GM10847 (cell line): ENCODE results near the gene MED12.

ENCODE experiments used
- POLR2A ChIP-seq: IDR thresholded peaks from 2 replicates; pipeline ENCODE4 v1.6.1; 2011; ENCODE audit not compliant: insufficient read length; ENCODE audit errors: extremely low read depth

MED12 gene

DNA sequence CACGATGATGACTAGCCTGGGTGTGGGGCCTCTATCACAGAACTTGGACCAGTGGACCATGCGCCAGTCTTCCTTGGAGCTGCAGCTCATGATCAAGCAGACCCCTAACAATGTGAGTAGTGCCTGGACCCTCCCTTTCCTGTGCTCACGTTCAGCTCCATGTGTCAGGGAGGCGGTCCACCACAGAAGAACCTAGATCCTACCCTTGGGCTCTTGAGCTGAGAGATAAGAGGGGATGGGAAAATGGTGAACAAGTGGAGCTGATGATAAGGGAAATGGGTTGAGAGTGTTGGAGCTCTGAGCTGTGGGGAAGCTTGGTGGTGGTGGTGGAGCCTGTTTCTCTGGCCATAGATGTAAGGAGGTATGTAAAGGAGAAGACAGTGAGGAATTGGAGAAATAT, 13.1 kb downstream of the MED12 start:
- no peak for TF ChIP-seq POLR2A

DNA sequence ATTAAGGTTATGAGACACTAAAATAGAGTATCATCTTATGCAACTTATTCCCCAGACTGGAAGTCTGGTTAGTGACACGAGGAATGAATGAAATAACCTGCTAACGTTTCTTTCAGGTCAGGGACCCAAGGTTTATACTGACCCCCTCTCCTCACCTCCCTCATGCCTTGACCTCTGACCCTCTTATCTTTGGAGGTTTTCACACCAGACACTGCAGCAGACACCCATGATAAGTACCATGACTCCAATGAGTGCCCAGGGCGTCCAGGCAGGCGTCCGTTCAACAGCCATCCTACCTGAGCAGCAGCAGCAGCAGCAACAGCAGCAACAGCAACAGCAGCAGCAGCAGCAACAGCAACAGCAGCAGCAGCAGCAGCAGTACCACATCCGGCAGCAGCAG, 22.0 kb downstream of the MED12 start:
- no peak for TF ChIP-seq POLR2A

DNA sequence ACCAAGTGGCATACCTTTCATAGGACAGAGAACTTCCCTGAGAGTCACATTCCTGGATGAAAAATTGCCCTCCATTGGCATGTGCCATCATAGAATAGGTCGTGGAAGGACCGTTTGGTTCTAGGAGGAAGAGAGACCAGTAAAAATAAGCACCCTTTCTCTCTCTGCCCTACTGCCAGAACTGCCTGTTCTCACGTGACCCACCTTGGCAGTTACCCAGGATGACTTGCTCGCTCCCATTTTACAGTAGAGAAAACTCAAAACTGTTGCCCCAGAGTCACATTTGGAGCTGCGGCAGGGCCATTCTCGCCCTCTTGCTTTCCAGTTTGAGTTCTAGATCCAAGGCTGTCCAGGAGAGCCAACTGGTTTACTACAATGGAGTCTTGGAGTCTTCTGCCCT, 25.1 kb downstream of the MED12 start:
- no peak for TF ChIP-seq POLR2A

DNA sequence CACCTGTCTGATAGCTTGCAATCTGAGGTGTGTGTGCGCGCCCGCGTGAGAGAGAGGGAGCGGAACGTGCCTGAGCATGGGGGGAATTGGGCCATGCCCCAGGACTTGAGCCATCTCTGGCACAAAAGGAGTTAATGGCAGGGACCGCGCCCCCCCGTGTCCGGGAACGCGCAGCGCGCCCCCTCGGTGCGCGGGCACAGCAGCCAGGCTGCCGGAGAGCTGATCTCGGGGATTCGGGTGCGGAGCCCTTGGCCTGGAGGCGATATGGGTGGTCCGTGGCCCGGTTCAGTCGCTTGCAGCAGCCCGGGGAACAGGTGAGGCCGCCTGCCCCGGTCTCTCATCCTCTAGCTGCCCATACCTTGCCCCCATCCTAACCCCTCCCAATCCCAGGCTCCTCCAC, 26.3 kb downstream of the MED12 start, which contains the start of gene NLGN3:
Gene NLGN3, plus strand, starts transcription at position 191 of the 400 bp plus-strand sequence. CDS start 2,909 bp downstream, outside the sequence.
- TF ChIP-seq POLR2A = no peak

DNA sequence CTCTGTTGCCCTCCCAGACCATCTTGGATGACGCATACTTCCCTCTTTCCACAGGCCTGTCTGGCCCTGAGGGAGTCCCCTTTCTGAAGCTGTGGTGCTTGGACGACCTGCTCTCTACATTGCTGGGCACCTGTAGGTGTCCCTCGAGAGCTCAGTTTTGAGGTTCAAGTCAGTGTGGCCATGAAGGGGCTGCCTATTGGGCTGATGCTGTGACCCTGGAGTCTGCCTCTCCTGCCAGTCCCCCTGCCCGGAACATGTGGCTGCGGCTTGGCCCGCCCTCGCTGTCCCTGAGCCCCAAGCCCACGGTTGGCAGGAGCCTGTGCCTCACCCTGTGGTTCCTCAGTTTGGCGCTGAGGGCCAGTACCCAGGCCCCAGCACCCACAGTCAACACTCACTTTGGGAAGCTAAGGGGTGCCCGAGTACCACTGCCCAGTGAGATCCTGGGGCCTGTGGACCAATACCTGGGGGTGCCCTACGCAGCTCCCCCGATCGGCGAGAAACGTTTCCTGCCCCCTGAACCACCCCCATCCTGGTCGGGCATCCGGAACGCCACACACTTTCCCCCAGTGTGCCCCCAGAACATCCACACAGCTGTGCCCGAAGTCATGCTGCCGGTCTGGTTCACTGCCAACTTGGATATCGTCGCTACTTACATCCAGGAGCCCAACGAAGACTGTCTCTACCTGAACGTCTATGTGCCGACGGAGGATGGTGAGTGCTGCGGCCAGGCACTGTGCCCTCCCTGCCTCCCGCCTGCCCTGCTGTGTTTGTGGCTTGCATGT, 29.3 kb downstream of the MED12 start:
- TF ChIP-seq POLR2A = no peak

DNA sequence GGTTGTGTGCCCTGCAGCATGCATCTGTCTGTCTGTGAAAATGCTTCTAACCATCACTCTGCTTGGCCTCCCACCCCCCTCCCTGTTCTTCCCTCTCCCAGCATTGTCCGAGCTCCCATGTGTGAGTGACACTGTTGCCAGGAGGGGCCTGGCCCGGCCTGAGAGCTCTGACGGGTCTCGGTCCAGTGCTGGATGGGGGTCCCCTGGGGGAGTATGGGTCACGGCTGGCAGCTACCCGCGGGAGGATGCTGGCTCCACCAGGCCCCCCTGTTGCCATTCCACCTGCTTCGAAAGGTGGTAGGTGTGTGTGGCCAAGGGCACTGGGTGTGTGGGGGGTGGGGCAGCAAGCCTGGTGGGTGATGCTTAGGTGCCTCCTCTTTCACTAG, 29.9 kb downstream of the MED12 start:
- TF ChIP-seq POLR2A = no peak

DNA sequence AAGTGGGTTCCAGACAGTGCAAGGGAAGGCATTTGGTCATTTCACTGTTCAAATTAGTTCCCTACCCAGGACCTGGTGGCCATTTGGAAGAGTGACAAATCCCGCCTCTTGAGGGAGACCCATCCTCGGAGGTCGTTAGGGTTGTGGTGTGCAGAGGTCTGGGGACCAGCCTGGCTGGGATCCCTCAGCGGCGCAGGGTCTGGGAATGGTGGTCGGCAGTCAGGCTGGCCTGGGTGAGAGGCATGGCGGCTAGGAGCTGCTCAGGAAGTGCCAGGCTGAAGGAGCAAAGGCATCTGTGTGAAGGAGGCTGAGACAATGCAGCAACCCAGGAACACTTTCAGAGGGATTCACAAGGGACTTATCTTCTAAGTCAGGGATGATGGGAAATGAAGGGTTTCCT, 33.0 kb downstream of the MED12 start:
- TF ChIP-seq POLR2A = no peak

DNA sequence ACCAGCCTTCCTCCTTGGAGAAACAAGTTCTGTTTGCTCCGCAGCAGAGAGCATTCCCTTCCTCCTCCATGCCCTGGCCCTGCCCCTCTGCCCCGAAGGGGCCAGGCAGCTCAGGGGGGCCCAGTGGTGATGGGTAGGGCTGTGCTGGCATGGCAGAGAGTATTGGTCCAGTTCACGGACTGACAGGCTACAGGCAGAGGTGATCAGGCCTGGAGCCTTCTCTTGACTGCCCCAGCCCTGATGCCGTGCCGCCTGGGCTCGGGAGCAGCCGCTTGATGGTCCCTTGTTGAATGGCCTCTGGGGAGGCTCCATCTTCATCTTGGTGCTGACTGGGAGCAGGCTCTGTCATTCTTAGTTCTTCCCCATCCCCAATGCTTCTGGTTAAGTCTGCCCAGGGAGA, 35.8 kb downstream of the MED12 start:
- no peak for TF ChIP-seq POLR2A

DNA sequence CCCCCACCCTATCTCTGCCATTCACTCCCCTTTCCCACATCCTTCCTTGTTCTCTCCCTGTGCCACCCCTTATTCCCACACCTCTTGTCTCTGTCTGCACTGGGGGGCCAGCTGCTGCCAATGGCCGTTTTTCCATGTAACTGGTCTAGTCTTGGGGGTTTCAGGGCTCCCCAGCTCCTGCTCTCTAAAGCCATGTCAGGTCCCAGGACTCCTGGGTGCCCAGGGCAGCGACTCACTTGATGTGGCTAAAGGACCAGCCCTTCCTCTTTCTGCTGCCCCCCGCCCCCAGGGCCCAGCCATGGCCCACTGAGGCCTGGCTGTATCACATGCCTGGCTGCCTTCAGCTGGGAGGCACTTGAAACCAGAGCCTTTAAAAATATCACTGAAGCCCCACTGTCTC, 36.2 kb downstream of the MED12 start:
- TF ChIP-seq POLR2A = no peak

DNA sequence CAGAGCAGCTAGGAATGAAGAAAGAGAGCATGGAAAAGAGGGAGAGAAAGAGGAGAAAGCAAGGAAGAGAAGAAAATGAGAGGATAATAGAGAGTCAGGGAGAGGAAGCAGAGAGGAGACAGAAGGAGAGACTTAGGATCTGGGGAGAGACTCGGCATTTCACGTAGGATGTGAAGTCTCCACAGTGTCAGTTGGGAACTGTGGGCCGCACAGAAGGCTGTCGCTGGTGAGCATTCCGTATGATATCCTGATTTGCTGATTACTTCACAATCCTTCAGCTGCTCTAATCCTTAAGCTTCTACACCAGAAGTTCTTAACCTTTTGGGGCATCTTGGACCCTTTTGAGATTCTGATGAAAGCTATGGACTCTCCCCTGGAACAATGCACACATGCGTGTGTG, 40.2 kb downstream of the MED12 start:
- no peak for TF ChIP-seq POLR2A

DNA sequence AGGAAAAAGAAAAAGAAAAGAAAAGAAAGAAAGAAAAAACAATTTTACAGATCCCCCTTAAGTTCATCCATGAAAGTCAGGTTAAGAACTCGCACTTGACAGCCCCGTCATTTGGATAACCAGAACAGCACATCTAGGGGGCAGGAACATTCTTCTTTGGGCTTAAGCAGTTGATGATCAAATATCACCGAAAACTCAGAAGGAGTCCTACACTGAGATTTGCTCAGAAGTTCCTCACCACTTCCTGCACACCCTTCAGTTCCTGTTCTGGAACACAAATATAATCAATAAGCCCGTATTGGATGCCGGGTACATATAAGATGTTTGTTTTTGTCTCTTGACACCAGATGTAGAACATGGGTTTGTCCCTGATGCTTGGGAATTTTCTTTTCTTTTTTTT, 40.9 kb downstream of the MED12 start:
- TF ChIP-seq POLR2A = no peak

DNA sequence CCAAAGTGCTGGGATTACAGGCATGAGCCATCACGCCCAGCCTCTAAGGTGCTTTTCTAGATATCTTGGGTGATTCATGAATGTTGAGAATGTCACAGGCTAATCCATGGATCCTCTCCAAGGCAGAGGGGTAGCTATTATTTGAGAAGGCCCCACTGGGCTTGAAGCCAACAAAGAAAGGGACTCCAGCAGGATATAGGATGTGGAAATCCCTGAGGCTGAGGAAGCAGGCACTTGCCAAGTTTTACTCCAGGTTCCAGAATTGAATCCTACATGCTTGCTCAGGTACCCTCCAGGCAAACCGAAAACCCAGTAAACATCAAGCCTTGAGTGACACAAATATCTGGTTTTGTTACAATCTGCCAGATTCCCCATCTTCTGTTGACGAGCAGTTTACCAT, 42.1 kb downstream of the MED12 start:
- no peak for TF ChIP-seq POLR2A

DNA sequence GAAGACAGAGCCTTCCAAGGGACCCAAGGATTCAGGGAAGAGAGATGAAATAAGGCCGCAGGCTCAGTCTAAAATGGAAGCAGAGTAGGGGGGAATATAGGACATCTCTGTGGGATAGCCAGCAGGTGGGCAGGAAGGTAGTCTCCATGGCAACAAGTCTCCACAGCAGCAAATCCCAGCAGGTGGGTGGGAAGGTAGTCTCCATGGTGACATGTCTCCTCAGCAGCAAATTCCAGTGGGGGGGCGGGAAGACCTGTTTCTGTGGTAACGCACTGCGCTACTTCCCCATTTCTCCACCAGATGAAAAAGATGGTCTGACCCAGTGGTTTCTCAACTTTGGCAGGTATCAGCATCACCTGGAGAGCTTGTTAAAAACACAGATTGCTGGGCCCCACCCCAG, 44.6 kb downstream of the MED12 start:
- TF ChIP-seq POLR2A = no peak

DNA sequence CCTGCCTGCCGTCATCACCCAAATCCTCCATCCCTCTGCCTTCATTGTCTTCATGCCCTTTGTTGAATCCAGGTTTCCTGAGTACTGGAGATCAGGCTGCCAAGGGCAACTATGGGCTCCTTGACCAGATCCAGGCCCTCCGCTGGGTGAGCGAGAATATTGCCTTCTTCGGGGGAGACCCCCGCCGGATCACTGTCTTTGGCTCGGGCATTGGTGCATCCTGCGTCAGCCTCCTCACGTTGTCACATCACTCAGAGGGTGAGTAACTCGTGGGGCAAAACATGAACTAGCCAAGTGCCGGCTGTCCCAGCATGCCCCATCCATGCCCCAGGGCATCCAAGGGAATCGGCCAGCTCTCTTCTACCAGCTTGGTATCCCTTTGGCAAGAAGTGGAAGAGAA, 45.7 kb downstream of the MED12 start:
- TF ChIP-seq POLR2A = no peak

DNA sequence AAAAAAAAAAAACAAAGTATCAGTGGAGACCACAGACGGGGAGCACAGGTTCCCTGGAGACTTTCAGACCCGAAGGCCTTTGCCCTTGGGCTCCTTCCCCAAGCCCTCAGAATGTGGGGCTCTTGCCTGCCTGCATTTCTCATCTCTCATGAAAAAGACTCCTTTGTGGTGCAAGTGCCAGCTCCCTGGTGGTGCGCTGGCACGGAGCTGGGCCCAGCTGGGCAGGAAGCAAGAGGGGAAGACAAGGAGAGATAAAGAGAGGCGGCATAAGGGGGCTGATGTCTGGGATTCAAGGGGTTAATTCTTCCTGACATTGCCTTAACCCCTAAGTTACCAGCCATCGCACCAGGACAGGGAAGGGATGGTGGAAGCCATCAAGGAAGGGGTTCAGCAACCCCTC, 48.1 kb downstream of the MED12 start:
- no peak for TF ChIP-seq POLR2A

DNA sequence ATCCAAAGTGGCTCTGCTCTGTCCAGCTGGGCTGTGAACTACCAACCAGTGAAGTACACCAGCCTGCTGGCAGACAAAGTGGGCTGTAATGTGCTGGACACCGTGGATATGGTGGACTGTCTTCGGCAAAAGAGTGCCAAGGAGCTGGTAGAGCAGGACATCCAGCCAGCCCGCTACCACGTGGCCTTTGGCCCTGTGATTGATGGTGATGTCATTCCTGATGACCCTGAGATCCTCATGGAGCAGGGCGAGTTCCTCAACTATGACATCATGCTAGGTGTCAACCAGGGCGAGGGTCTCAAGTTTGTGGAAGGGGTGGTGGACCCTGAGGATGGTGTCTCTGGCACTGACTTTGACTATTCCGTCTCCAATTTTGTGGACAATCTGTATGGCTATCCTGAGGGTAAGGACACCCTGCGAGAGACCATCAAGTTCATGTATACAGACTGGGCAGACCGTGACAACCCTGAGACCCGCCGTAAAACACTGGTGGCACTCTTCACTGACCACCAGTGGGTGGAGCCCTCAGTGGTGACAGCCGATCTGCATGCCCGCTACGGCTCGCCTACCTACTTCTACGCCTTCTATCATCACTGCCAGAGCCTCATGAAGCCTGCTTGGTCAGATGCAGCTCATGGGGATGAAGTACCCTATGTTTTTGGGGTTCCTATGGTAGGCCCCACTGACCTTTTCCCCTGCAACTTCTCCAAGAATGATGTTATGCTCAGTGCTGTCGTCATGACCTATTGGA, 48.8 kb downstream of the MED12 start:
- no peak for TF ChIP-seq POLR2A
